CD14-positive monocyte (primary cell): ENCODE results near the gene EPS15. TPM values are rescaled to one million over a fixed set of nuclear protein-coding genes. Genes with fewer than 3 reads are reported as not detected.

Experiments used
- DNase-seq, 3 donors: peaks; one replicate each; pipeline ENCODE4 v3.0.0-alpha.2; 2011 to 2022
- H2AFZ ChIP-seq: 2 replicates; pipeline ENCODE4 v1.6.0; 2012; ENCODE audit warnings: mild to moderate bottlenecking, low read depth, low read length, inconsistent platforms; ENCODE audit not compliant: insufficient read depth, poor library complexity, severe bottlenecking
- H3K27ac ChIP-seq, 2 donors: 1 replicate in 1 of 2; 2 replicates in 1 of 2; pipeline ENCODE4 v1.5.1; 2012 to 2013; ENCODE audit warnings: low read length in 2 of 2, control low read depth in 1 of 2, inconsistent platforms in 1 of 2, low read depth in 1 of 2, mild to moderate bottlenecking in 1 of 2
- H3K27me3 ChIP-seq, 2 donors: one replicate each; pipeline versions ENCODE4 v1.6.0 to v1.6.1; 2011 to 2013; ENCODE audit warnings: low read length in 2 of 2; ENCODE audit not compliant: control insufficient read depth in 2 of 2, insufficient read depth in 2 of 2
- H3K36me3 ChIP-seq, 2 donors: replicated peaks in 1 of 2; 1 replicate in 1 of 2; 2 replicates in 1 of 2; pipeline versions ENCODE4 v1.5.1 to v1.6.1; 2012 to 2013; ENCODE audit warnings: low read length in 2 of 2, control low read depth in 1 of 2, inconsistent platforms in 1 of 2, mild to moderate bottlenecking in 1 of 2; ENCODE audit not compliant: insufficient read depth in 2 of 2, control insufficient read depth in 1 of 2
- H3K4me1 ChIP-seq, 2 donors: 1 replicate in 1 of 2; 2 replicates in 1 of 2; pipeline versions ENCODE4 v1.5.1 to v1.6.1; 2012 to 2013; ENCODE audit warnings: low read length in 2 of 2, control low read depth in 1 of 2, inconsistent platforms in 1 of 2, mild to moderate bottlenecking in 1 of 2, moderate library complexity in 1 of 2; ENCODE audit not compliant: insufficient read depth in 2 of 2, control insufficient read depth in 1 of 2
- H3K4me2 ChIP-seq: replicated peaks from 2 replicates; pipeline ENCODE3; 2012; ENCODE audit warnings: low read length, moderate library complexity, mild to moderate bottlenecking; ENCODE audit not compliant: poor library complexity, severe bottlenecking; ENCODE audit errors: extremely low read depth
- H3K4me3 ChIP-seq, 3 experiments: fragments of 200-600 bp in 1 of 3; sonication (generic) in 1 of 3; replicated peaks in 1 of 3; 1 replicate in 2 of 3; 2 replicates in 1 of 3; pipeline ENCODE4 v1.5.1; 2011 to 2013; ENCODE audit warnings: low read length in 3 of 3, mild to moderate bottlenecking in 3 of 3, control low read depth in 2 of 3, low read depth in 2 of 3, inconsistent platforms in 1 of 3, moderate library complexity in 1 of 3
- H3K79me2 ChIP-seq: 2 replicates; pipeline ENCODE4 v1.6.0; 2012; ENCODE audit warnings: mild to moderate bottlenecking, control low read depth, inconsistent platforms, low read length, moderate library complexity; ENCODE audit not compliant: insufficient read depth
- H3K9ac ChIP-seq: 2 replicates; pipeline ENCODE4 v1.6.0; 2017; ENCODE audit warnings: low read length, mild to moderate bottlenecking; ENCODE audit not compliant: insufficient read depth, poor library complexity, severe bottlenecking
- H3K9me3 ChIP-seq, 2 donors: replicated peaks in 1 of 2; 1 replicate in 1 of 2; 2 replicates in 1 of 2; pipeline versions ENCODE4 v1.5.1 to v1.6.1; 2012 to 2013; ENCODE audit warnings: low read length in 2 of 2, control low read depth in 1 of 2; ENCODE audit not compliant: control insufficient read depth in 1 of 2, insufficient read depth in 1 of 2
- H4K20me1 ChIP-seq: 2 replicates; pipeline ENCODE4 v1.6.0; 2012; ENCODE audit warnings: mild to moderate bottlenecking, low read length, control low read depth, moderate library complexity; ENCODE audit not compliant: insufficient read depth
- H3K27ac Mint-ChIP-seq, 7 donors: one replicate each; pipeline ENCODE4 v1.8.0; 2020; ENCODE audit warnings: mild to moderate bottlenecking in 7 of 7, mixed read lengths in 7 of 7, moderate library complexity in 6 of 7, inconsistent platforms in 2 of 7
- H3K27me3 Mint-ChIP-seq, 3 donors: one replicate each; pipeline ENCODE4 v1.8.0; 2021 to 2022; ENCODE audit warnings: low read depth in 3 of 3, mild to moderate bottlenecking in 3 of 3, mixed read lengths in 3 of 3, moderate library complexity in 3 of 3, inconsistent platforms in 1 of 3
- H3K36me3 Mint-ChIP-seq, 2 donors: one replicate each; pipeline ENCODE4 v1.8.0; 2020; ENCODE audit warnings: mixed read lengths in 2 of 2, inconsistent platforms in 1 of 2, mild to moderate bottlenecking in 1 of 2
- H3K4me1 Mint-ChIP-seq: one replicate; pipeline ENCODE4 v1.8.0; 2020; ENCODE audit warnings: mild to moderate bottlenecking, mixed read lengths
- H3K4me3 Mint-ChIP-seq, 2 donors: one replicate each; pipeline ENCODE4 v1.8.0; 2020; ENCODE audit warnings: mild to moderate bottlenecking in 2 of 2, mixed read lengths in 2 of 2, moderate library complexity in 1 of 2
- H3K9me3 Mint-ChIP-seq, 7 donors: one replicate each; pipeline ENCODE4 v1.8.0; 2020 to 2022; ENCODE audit warnings: mixed read lengths in 7 of 7, mild to moderate bottlenecking in 6 of 7, moderate library complexity in 6 of 7, inconsistent platforms in 2 of 7
- CTCF ChIP-seq: fragments of 200-600 bp; IDR thresholded peaks from one replicate; pipeline ENCODE4 v1.8.0; 2022; ENCODE audit warnings: antibody characterized with exemption, mild to moderate bottlenecking
- WGBS: methylation state at CpG from one replicate; pipeline ENCODE4 v1.1.5; 2013; ENCODE audit warnings: missing lambda C conversion rate; ENCODE audit not compliant: insufficient coverage; 5-methylcytosine and 5-hydroxymethylcytosine counted together
- intact Hi-C, 2 donors: fragments of 100-400 bp; cut with micrococcal nuclease; formaldehyde crosslinking; loops; one replicate each; pipeline versions ENCODE4 v1.15.0 to v1.15.1; 2023
- polyA plus RNA-seq, 3 donors: library from polyadenylated mRNA; depleted of rRNA in 1 of 3; unstranded in 2 of 3; stranded (reverse) in 1 of 3; fragments of 300-500 nt in 2 of 3; fragments of >200 nt in 1 of 3; fragmentation: Illumina TruSeq in 2 of 3; gene quantifications; 1 replicate in 2 of 3; 2 replicates in 1 of 3; pipeline ENCODE4 v1.2.3, GENCODE V29; 2012 to 2021

The EPS15 gene
- polyA plus RNA-seq, 3 donors, result 26.7 to 53.6 (median 36.4) TPM

GRCh38 chr1:51435878-51436277 lies 83.2 kb downstream of the EPS15 start:
- intact Hi-C loops, result no loop called here
- Histone ChIP-seq H3K27ac (peak overlapping the region in 1 of 2 donors; percentile 47), H3K4me1 (peaks cover 16 to 22% of the 10 kb centered on the region in 2 donors), H3K9me3 (no peaks in the 10 kb centered on the region), H2AFZ (no peak overlapping the region), H3K79me2 (no peaks in the 10 kb centered on the region), H3K36me3 (peaks cover 46 to 66% of the 10 kb centered on the region in 2 donors), H4K20me1 (peaks cover under 1% of the 10 kb centered on the region), H3K4me3 (no peak overlapping the region), H3K9ac (no peak overlapping the region), H3K4me2 (no peak overlapping the region), H3K27me3 (no peaks in the 10 kb centered on the region)
- peak overlapping the region in 3 of 7 donors; percentile 1 to 27 (median 2) for H3K27ac Mint-ChIP-seq
- no peak for DNase-seq
- H3K36me3 Mint-ChIP-seq, result peaks cover 37 to 45% of the 10 kb centered on the region in 2 donors
- WGBS, result 100% methylated on average over 2 of the region's 5 CpGs
- peaks cover 24% of the 10 kb centered on the region for H3K4me1 Mint-ChIP-seq
- no peak for TF ChIP-seq CTCF
- H3K9me3 Mint-ChIP-seq, result no peaks in the 10 kb centered on the region
- no peak overlapping the region for H3K4me3 Mint-ChIP-seq
- no peaks in the 10 kb centered on the region for H3K27me3 Mint-ChIP-seq

- no peaks in the 10 kb centered on the region for H3K27me3 Mint-ChIP-seq
Measured at GRCh38 chr1:51433972-51434510, 85.0 kb downstream of the EPS15 start.

More at GRCh38 chr1:51433972-51434510, 85.0 kb downstream of the EPS15 start:
- Histone ChIP-seq H3K36me3 (peaks cover 34 to 63% of the 10 kb centered on the region in 2 donors), H3K4me3 (peak overlapping the region in 1 of 3 experiments; percentile 20), H4K20me1 (no peaks in the 10 kb centered on the region), H3K27ac (peak overlapping the region in 1 of 2 donors; percentile 73), H3K4me1 (peaks cover 16 to 22% of the 10 kb centered on the region in 2 donors), H3K79me2 (no peaks in the 10 kb centered on the region), H3K9me3 (peaks cover 0 to under 1% of the 10 kb centered on the region in 2 donors), H2AFZ (no peak overlapping the region), H3K9ac (no peak overlapping the region), H3K27me3 (no peaks in the 10 kb centered on the region), H3K4me2 (peak overlapping the region; percentile 38)
- Mint-ChIP-seq H3K4me3 (peak overlapping the region in 1 of 2 donors; percentile 49), H3K27ac (peak overlapping the region; percentile 60 to 82 (median 77)), H3K4me1 (peaks cover 24% of the 10 kb centered on the region), H3K9me3 (peaks cover 0 to under 1% (median 0%) of the 10 kb centered on the region in 7 donors), H3K36me3 (peaks cover 30 to 51% of the 10 kb centered on the region in 2 donors)
- 20% methylated on average over 1 of the region's 2 CpGs for WGBS
- no peak for TF ChIP-seq CTCF
- intact Hi-C loops, result no loop called here
- no peak for DNase-seq
